Kidney epithelial cell (primary cell): Measurements from ENCODE around the gene NAGLU. TPM values are rescaled to one million over a fixed set of nuclear protein-coding genes. Genes with fewer than 3 reads are reported as not detected.
A peak's percentile ranks its signal among the peaks of the same experiment; 100 is the strongest.
"Not testable (repeated sequence)": the region's sequence is repeated elsewhere in the genome, so short reads cannot be mapped to it uniquely, and the experiment has no call there.

Experiments used
- DNase-seq: peaks from one replicate; pipeline ENCODE4 v3.0.0-alpha.2; 2010; ENCODE audit warnings: low read depth
- H3K27me3 ChIP-seq: 2 replicates; pipeline ENCODE4 v1.6.0; 2011; ENCODE audit warnings: low read length; ENCODE audit not compliant: control insufficient read depth, insufficient read depth
- H3K36me3 ChIP-seq: 2 replicates; pipeline ENCODE4 v1.5.1; 2011; ENCODE audit warnings: low read length; ENCODE audit not compliant: control insufficient read depth, insufficient read depth
- H3K4me3 ChIP-seq: 2 replicates; pipeline ENCODE4 v1.5.1; 2011; ENCODE audit warnings: low read depth, mild to moderate bottlenecking, control low read depth, low read length
- total RNA-seq: library from RNA; depleted of rRNA; stranded (reverse); fragments of >200 nt; gene quantifications from 2 replicates; pipeline ENCODE4 v1.2.3, GENCODE V29; 2015
- TF ChIP-seq, protein P1 (sequence below): IDR thresholded peaks from 2 replicates; pipeline ENCODE4 v1.5.1; 2011; ENCODE audit warnings: mild to moderate bottlenecking, moderate library complexity, low read length, control low read depth, inconsistent platforms; ENCODE audit not compliant: insufficient read depth, poor library complexity, severe bottlenecking

Gene NAGLU
- total RNA-seq, 1 donor from 2014 or later = 46.2 TPM

DNA sequence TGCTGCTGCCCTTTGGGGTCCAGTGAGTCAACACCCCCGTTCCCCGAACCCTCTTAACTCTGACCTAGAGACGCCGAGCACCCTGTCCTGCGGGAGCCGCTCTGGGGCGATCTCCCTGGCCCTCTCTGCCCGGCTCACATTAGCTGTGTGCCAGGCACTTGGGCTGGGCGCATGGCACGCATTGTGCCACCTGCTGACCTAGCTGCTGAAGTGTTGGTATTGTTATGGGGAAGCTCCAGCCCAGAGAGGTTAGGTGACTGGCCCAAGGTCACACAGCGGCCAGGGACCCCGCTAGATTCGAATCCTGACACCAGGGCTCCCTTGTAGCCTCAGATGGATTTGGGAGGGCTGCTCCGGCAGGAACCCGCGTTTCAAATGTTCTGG is 17.8 kb downstream of the NAGLU start:
- no peaks in the 10 kb centered on the region for H3K27me3 ChIP-seq
- peak overlapping the region; percentile 77 for H3K4me3 ChIP-seq
- DNase-seq = no peak
- TF ChIP-seq, protein P1, sequence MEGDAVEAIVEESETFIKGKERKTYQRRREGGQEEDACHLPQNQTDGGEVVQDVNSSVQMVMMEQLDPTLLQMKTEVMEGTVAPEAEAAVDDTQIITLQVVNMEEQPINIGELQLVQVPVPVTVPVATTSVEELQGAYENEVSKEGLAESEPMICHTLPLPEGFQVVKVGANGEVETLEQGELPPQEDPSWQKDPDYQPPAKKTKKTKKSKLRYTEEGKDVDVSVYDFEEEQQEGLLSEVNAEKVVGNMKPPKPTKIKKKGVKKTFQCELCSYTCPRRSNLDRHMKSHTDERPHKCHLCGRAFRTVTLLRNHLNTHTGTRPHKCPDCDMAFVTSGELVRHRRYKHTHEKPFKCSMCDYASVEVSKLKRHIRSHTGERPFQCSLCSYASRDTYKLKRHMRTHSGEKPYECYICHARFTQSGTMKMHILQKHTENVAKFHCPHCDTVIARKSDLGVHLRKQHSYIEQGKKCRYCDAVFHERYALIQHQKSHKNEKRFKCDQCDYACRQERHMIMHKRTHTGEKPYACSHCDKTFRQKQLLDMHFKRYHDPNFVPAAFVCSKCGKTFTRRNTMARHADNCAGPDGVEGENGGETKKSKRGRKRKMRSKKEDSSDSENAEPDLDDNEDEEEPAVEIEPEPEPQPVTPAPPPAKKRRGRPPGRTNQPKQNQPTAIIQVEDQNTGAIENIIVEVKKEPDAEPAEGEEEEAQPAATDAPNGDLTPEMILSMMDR = peak; percentile 13
- no peaks in the 10 kb centered on the region for H3K36me3 ChIP-seq

DNA sequence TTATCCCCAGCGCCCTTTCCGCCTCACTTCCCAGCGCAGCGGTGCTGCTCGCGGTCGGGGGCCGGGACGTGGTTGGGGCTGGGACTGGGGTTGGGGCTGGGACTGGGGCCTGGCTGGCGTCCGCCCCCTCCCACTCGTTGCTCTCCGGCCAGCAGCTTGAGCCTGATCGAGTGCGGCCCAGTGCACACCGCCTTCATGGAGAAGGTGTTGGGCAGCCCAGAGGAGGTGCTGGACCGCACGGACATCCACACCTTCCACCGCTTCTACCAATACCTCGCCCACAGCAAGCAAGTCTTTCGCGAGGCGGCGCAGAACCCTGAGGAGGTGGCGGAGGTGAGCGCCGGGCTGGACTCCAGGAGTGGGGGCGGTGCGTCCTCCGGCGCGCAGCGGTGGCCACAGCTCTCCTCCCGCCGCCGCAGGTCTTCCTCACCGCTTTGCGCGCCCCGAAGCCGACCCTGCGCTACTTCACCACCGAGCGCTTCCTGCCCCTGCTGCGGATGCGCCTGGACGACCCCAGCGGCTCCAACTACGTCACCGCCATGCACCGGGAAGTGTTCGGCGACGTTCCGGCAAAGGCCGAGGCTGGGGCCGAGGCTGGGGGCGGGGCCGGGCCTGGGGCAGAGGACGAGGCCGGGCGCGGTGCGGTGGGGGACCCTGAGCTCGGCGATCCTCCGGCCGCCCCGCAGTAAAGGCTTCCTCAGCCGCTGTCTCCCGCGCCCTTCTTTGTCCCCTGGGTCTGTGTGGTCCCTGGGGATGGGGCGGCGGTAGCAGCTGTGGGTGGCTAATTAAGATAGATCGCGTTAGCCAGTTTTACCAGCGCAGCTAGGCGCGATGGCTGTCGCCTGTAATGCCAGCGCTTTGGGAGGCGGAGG is 18.4 kb downstream of the NAGLU start:
- H3K4me3 ChIP-seq = peak overlapping the region; percentile 77
- H3K36me3 ChIP-seq = no peaks in the 10 kb centered on the region
- H3K27me3 ChIP-seq = no peaks in the 10 kb centered on the region
- TF ChIP-seq, protein P1 = peak; percentile 3
- DNase-seq = no peak

DNA sequence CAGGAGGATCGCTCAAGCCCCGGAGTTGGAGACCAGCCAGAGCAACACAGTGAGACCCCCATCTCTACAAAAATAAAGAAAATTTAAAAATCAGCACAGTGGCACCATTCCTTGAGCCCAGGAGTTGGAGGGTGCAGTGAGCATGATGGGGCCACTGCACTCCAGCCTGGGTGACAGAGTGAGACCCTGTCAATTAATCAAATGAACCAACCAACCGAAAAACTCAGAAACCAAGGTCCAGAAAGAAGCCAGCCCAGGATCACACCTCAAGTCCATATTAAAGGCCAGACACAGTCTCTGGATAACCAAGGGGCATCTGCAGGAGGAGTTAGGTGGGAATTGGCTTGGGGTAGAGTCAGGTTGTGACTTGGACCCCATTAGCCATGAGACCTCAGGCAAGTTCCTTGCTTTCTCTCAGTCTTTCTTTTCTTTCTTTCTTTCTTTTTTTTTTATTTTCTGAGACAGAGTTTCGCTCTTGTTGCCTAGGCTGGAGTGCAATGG is 19.1 kb downstream of the NAGLU start:
- no peaks in the 10 kb centered on the region for H3K36me3 ChIP-seq
- TF ChIP-seq, protein P1 = no peak
- H3K4me3 ChIP-seq = peak overlapping the region; percentile 77
- DNase-seq = no peak
- H3K27me3 ChIP-seq = no peaks in the 10 kb centered on the region

DNA sequence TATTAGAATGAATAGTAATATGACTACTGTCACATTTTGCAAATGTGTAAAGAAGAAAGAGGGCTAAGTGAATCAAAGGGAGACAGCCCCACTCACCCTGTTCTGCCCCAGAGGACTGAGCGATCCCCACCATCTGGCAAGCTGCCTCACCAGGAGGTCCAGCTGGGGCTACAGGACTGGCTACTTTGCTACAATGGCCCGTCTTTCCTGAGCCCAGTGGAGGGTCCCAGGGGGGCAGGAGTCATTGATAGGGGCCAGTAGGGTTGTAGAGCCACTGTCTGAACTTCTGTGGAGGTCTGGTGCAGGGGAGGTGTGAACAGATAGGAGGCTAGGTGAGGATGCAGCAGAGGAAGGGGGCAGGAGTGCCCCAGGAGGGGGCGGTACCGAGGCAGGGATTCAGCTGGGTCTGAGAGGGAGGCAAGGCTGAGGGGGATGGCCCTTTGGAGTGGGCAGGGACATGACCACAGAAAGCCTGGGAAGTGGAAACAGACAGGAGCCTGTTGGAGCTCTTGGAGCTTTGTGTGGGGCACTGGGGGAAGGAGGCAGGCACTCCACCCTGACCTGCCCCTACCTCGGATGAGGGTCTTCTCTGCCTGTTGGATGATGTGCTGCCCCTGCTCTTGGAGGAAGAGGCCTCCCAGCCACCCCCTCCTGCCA is 20.0 kb downstream of the NAGLU start:
- DNase-seq, H3K27me3 ChIP-seq, H3K36me3 ChIP-seq, H3K4me3 ChIP-seq: not testable (repeated sequence)
- TF ChIP-seq, protein P1 = peak; percentile 16

DNA sequence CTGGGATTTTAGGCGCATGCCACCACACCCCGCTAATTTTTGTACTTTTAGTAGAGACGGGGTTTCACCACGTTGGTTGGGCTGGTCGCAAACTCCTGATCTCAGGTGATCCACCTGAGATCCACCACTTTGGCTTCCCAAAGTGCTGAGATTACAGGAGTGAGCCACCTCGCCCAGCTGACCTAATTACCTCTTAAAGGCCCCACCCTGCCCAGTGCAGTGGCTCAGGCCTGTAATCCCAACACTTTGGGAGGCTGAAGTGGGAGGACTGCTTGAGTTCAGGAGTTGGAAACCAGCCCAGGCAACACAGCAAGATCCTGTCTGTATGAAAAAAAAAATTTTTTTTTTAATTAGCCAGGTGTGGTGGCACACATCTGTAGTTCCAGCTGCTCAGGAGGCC is 23.0 kb downstream of the NAGLU start:
- Histone ChIP-seq H3K27me3 (no peaks in the 10 kb centered on the region), H3K36me3 (no peaks in the 10 kb centered on the region), H3K4me3 (no peak overlapping the region)
- TF ChIP-seq, protein P1 = no peak
- no peak for DNase-seq
